ENCODE results near the gene LAYN.

DNA sequence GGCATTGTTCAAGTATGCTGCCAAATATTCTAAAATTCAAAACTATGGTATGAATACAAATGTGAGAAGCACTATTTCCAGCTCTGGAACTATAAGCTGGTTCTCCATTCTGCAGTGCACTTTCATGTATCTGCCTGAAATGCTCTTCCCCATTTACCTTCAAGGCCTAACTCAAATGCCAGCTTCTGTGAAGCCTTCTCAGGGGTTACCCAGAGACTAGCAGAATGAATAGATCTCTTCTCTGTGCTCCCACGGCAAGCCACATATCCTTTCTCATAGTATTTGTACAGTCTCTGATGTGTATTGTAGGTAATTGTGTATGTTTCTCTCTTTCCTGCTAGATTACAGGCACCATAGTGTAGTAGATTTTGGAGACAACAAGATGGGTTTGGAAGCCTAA, 21.9 kb upstream of the LAYN start:
- TF ChIP-seq, protein P1, sequence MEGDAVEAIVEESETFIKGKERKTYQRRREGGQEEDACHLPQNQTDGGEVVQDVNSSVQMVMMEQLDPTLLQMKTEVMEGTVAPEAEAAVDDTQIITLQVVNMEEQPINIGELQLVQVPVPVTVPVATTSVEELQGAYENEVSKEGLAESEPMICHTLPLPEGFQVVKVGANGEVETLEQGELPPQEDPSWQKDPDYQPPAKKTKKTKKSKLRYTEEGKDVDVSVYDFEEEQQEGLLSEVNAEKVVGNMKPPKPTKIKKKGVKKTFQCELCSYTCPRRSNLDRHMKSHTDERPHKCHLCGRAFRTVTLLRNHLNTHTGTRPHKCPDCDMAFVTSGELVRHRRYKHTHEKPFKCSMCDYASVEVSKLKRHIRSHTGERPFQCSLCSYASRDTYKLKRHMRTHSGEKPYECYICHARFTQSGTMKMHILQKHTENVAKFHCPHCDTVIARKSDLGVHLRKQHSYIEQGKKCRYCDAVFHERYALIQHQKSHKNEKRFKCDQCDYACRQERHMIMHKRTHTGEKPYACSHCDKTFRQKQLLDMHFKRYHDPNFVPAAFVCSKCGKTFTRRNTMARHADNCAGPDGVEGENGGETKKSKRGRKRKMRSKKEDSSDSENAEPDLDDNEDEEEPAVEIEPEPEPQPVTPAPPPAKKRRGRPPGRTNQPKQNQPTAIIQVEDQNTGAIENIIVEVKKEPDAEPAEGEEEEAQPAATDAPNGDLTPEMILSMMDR (CRISPR knock-in tag; IDR thresholded peaks at IDR 0.05): no peak
- TF ChIP-seq MBD4 (IDR thresholded peaks at IDR 0.05; ENCODE audit: borderline replicate concordance, low read length): no peak
- TF ChIP-seq, protein P2, sequence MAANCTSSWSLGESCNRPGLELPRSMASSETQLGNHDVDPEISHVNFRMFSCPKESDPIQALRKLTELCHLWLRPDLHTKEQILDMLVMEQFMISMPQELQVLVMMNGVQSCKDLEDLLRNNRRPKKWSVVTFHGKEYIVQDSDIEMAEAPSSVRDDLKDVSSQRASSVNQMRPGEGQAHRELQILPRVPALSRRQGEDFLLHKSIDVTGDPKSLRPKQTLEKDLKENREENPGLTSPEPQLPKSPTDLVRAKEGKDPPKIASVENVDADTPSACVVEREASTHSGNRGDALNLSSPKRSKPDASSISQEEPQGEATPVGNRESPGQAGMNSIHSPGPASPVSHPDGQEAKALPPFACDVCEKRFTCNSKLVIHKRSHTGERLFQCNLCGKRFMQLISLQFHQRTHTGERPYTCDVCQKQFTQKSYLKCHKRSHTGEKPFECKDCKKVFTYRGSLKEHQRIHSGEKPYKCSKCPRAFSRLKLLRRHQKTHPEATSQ (CRISPR knock-in tag; IDR thresholded peaks at IDR 0.05; ENCODE audit: borderline replicate concordance): no peak
- no peak for TF ChIP-seq RNF2 (conservative IDR thresholded peaks at IDR 0.05; ENCODE audit: low read depth)
- TF ChIP-seq, protein P3, sequence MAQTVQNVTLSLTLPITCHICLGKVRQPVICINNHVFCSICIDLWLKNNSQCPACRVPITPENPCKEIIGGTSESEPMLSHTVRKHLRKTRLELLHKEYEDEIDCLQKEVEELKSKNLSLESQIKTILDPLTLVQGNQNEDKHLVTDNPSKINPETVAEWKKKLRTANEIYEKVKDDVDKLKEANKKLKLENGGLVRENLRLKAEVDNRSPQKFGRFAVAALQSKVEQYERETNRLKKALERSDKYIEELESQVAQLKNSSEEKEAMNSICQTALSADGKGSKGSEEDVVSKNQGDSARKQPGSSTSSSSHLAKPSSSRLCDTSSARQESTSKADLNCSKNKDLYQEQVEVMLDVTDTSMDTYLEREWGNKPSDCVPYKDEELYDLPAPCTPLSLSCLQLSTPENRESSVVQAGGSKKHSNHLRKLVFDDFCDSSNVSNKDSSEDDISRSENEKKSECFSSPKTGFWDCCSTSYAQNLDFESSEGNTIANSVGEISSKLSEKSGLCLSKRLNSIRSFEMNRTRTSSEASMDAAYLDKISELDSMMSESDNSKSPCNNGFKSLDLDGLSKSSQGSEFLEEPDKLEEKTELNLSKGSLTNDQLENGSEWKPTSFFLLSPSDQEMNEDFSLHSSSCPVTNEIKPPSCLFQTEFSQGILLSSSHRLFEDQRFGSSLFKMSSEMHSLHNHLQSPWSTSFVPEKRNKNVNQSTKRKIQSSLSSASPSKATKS (CRISPR knock-in tag; IDR thresholded peaks at IDR 0.05): no peak
- TF ChIP-seq, protein P4, sequence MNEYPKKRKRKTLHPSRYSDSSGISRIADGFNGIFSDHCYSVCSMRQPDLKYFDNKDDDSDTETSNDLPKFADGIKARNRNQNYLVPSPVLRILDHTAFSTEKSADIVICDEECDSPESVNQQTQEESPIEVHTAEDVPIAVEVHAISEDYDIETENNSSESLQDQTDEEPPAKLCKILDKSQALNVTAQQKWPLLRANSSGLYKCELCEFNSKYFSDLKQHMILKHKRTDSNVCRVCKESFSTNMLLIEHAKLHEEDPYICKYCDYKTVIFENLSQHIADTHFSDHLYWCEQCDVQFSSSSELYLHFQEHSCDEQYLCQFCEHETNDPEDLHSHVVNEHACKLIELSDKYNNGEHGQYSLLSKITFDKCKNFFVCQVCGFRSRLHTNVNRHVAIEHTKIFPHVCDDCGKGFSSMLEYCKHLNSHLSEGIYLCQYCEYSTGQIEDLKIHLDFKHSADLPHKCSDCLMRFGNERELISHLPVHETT (CRISPR knock-in tag; conservative IDR thresholded peaks at IDR 0.05): no peak
- TF ChIP-seq, protein P5, sequence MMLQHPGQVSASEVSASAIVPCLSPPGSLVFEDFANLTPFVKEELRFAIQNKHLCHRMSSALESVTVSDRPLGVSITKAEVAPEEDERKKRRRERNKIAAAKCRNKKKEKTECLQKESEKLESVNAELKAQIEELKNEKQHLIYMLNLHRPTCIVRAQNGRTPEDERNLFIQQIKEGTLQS (CRISPR knock-in tag; IDR thresholded peaks at IDR 0.05): no peak
- TF ChIP-seq EZH2 (conservative IDR thresholded peaks at IDR 0.05; ENCODE audit: low read depth, low read length): no peak
- TF ChIP-seq ASH2L (IDR thresholded peaks at IDR 0.05; ENCODE audit: insufficient read length, low read depth, low read length): no peak
